ENCODE data around the gene OSCAR.

The OSCAR gene, protein sequence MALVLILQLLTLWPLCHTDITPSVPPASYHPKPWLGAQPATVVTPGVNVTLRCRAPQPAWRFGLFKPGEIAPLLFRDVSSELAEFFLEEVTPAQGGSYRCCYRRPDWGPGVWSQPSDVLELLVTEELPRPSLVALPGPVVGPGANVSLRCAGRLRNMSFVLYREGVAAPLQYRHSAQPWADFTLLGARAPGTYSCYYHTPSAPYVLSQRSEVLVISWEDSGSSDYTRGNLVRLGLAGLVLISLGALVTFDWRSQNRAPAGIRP

DNA sequence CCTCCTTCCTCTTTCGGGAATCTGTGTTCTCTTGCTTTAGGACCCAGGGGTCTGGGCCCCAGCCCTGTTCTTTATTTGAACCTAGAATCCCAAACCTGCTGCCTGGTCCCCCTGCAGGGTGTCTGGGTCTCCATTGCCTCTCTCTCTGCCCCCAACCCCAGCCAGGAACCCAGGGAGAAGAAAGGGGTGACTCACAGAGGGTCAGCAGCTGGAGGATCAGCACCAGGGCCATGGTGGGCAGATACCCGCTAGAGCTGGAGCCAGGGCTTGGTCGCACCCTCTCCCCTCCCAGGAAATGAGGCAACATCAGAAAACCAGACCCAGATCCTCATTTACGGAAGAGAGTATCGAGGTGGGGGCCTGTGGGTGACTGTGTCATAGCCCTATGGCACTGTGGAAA, at the start of gene OSCAR:
TSS of gene OSCAR (minus strand) at position 243 of the 400 bp plus-strand sequence. CDS start at position 232, 11 bp downstream.
- DNase-seq (ENCODE audit: low read depth), result no peak

- DNase-seq (ENCODE audit: low read depth), result no peak
Measured at GRCh38 chr19:54149021-54149812, 48.6 kb upstream of the OSCAR start.

DNA sequence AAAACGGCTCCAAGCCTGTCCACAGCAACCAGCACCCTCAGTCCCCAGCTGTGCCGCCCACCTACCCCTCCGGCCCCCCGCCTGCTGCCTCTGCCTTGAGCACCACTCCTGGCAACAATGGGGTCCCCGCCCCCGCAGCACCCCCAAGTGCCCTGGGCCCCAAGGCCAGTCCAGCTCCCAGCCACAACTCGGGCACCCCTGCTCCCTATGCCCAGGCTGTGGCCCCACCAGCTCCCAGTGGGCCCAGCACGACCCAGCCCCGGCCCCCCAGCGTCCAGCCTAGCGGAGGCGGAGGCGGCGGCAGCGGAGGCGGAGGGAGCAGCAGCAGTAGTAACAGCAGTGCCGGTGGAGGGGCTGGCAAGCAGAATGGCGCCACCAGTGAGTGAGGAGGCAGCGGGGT, 47.6 kb upstream of the OSCAR start:
- no peak for DNase-seq (ENCODE audit: low read depth)

- no peak for DNase-seq (ENCODE audit: low read depth)
Measured at GRCh38 chr19:54147676-54148075, 47.1 kb upstream of the OSCAR start.

DNA sequence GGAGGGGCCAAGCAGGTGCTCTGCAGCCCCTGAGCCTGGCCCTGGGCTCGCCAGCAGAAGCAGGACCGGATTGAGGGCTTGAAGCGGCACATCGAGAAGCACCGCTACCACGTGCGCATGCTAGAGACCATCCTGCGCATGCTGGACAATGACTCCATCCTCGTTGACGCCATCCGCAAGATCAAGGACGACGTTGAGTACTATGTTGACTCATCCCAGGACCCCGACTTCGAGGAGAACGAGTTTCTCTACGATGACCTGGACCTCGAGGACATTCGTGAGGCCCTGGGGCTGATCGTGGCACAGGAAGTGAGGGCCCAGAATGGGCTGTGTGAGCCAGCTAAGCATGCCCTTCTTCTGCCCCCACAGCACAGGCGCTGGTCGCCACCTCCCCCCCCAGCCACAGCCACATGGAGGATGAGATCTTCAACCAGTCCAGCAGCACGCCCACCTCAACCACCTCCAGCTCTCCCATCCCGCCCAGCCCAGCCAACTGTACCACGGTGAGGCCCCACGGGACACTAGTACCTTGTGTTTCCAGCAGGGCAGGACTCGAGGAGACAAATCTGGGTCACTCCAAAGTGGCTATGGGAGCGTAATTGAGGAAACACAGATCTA, 45.0 kb upstream of the OSCAR start:
- DNase-seq (ENCODE audit: low read depth), result no peak

- DNase-seq (ENCODE audit: low read depth), result no peak
Measured at GRCh38 chr19:54142166-54142780, 41.7 kb upstream of the OSCAR start.

DNA sequence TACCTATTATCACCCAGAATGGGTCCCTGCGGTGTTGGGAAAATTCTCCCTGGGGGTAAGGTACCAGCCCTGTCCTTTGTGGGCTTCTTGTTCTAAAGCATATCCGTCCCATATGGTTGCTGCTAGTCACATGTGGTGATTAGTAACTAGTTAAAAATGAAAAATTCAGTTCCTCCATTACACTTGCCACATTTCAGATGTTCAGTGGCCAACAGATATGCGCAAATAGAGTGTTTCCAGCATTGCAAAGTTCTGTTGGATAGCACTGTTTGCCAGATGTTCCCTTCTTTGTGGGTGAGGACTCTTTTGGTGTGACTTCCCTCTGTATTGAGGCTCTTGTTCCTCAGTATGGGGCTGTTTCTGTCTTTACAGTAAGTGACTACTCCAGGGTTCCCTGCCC, 40.8 kb upstream of the OSCAR start:
- no peak for DNase-seq (ENCODE audit: low read depth)

DNA sequence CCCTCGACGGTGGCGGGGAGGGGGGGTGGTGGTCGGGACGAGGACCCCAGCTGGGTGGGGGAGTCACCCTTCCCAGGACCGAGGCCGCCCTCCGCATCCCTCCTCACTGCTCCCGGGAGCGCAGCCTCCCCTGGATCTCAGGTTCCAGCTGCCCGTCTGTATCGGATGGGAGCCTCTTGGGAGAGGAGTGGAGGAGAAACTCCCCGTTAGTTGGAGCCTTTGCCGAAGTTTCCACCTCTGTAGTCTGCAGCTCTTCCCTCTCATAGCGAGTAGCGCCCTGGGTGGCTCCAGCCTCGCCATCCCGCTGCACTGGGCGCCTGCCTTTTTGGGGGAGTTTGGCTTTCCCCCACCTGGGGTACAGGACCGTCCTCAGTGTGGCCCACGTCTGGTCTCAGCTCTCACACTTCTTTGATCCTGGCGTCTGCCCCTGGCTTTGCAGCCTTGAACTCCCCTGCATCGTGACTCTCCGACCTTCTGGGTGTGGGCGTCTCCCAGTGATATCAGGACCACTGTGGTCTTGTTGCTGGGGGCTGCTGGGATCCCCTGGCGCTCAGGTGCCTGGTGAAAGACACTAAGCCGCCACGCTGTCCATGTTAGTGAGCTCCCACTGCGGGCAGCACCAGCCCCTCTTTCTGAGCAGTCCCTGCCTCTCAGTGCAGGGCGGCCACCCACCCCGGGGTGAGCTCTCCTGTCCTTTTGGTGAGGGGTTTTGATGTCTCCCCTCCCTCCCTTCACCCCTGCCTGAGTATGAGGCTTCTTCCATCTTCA, 38.1 kb upstream of the OSCAR start:
- no peak for DNase-seq (ENCODE audit: low read depth)

DNA sequence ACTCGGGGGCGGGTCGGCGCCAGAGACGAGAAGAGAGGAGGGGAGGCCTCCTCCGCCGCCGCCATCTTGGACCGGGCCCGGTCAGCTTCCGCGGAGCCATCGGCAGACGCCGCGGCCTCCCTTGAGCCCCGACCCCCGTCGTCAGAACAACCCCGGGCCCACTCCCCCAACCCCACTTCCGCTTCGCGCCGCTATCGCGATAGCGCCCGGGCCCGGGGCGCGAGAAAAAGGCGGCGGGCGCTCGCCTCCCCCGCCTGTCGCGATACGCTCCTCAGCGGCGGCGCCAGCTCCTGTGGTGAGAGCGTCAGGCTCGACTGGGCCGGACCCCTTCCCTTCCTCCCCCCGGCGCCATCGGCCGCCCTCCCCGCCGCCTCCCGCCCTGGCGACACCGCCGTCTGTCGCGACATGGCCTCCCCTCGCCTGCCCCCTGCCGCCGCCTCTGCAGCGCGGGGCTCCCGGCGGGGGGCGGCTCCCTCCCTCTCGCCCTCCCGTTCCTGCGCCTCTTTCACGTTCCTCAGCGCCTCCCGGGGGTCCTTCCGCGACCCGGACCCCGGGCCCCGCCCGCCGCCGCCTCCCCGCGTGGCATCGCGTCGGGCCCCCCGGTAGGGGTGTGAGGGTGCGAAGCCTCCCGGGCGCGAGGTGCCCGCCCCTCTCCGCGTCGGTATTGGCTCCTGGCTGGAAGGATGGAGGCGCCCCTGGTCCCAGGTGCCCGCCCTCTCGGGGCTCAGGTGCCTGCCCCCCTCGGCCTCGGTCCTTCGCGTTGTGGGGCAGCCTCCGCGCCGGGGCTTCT, 37.3 kb upstream of the OSCAR start, which contains the start of gene CNOT3:
TSS of gene CNOT3 (plus strand) at position 64 of the 790 bp plus-strand sequence. CDS start 5,217 bp downstream, outside the sequence.
- DNase-seq (ENCODE audit: low read depth), result no peak

GRCh38 chr19:54136864-54137698, 36.5 kb upstream of the OSCAR start:
- peak; percentile 100 for DNase-seq (ENCODE audit: low read depth)

DNA sequence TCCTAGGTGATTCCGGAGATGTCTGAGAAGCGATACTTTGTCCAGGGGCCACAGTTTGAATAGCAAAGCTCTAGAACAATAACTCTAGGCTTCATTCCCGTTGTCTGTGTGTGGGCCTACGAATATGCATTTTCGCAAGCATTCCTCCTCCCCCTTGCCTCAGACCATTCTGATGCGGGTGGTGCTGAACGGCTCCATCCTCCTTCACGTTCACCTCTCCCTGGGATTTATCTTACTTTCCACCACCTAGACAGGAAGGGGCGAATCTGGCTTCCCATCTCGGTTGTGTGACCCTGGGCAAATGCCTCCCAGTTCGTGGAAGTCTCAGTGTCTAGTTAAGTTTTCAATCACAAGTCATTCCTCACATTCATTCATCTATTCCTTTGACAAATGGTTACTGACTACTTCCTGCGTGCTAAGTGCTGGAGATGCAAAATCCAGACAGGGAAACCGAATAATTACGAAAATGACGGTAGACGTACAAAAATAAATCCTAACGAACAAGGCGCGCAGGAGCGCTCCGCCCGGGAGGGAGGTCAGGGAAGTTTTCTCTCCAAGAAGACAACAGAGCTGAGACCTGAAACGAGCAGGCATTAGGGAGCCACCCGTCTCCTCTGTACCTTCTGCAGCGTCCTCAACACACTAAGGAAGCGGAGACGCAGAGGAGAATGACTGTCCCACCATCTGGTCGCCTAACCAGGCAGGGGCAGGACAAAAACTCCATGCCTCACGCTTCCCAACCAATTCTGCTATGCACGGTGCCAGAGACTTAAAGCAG, 35.7 kb upstream of the OSCAR start:
- peak; percentile 22 for DNase-seq (ENCODE audit: low read depth)

DNA sequence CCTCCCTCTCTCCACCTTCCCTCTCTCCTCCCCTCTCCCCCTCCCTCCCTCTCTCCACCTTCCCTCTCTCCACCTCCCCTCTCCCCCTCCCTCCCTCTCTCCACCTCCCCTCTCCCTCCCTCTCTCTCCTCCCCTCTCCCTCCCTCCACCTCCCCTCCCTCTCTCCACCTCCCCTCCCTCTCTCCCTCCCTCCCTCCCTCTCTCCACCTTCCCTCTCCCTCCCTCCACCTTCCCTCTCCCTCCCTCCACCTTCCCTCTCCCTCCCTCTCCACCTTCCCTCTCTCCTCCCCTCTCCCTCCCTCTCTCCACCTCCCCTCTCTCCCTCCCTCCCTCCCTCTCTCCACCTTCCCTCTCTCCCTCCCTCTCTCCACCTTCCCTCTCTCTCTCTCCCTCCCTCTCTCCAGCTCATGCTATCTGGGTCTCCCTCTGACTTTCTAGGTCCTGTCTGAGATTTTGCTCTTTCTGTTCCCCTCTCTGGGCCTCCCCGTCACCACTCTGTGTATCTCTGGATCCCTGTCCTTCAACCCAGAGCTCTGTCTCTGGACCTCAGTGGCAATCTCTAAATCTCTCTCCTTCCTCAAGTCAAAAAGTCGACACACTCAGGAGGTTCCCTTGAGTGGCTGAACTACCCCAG, 33.5 kb upstream of the OSCAR start:
- DNase-seq (ENCODE audit: low read depth), result peak; percentile 47

DNA sequence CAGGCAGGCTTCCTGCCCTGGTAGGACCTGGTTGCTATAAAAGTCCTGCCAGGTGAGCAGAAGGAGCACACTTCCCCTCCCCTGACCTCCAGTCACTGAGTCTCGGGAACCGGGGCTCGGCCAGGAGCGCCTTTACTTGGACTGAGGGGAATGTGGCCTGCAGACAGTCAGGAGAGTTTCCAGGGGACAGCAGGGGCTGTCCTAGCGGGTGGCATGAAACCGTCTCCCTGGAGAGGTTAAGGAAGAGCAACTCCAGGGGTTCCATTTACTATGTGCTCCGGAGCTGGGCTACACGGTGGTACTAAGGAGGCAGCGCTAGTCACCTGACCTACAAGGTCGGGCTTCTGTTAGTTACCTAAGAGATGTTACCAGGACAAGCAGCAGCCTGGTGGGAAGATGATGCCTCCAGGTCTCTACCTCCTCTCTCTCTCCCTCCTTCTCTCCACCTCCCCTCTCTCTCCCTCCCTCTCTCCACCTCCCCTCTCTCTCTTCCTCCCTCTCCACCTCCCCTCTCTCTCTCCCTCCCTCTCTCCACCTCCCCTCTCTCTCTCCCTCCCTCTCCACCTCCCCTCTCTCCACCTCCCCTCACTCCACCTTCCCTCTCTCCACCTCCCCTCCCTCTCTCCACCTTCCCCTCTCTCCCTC, 32.8 kb upstream of the OSCAR start:
- DNase-seq (ENCODE audit: low read depth), result peak; percentile 77

DNA sequence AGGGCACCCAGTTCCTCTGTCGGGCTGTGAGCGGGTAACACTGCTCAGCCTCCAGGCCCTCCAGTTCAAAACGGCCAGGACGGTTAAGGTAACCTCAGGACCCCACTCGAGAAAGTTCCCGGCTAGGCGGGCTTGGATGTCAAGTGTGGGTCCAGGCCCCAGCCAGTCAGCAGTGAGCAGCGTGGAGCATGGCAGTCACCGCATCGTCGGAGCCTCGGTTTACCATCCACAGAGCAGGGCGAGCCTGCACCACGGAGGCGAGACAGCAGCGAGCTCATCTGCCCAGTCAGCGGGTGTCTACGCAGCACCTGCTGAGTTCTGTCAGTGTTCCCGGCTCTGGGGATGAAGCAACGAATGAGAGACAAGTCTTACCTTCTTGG, 29.0 kb upstream of the OSCAR start:
- DNase-seq (ENCODE audit: low read depth), result no peak

DNA sequence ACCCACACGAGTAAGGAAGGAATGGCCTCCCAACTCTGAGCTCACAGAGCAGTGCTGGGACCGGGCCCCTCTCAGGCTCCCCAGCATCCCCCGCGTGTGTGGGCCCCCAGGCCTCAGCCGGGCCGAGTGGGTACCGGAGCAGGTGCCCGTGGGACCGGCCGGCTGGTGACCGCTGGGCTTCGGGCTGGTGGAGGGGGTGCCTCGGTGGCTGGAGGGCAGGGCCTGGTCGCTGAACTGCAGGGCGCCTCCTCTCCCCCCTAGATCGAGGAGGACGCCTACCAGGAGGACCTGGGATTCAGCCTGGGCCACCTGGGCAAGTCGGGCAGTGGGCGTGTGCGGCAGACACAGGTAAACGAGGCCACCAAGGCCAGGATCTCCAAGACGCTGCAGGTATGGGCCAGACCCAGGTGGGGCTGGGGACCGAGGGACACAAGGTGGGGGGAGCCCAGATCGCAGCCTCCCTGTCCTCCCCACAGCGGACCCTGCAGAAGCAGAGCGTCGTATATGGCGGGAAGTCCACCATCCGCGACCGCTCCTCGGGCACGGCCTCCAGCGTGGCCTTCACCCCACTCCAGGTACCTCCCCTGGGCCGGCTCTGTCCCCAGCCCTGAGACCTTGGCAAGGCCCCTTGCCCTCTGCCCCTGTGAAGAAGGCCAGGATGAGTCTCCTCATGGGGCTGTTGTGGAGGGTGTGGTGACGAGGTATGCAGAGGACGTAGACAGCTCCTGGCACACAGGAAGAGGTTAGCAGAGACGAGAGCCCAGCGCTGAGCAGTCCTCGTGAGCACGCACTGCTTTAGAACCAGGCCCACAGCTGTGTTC, 28.4 kb upstream of the OSCAR start:
- no peak for DNase-seq (ENCODE audit: low read depth)

GRCh38 chr19:54128441-54128725, 27.8 kb upstream of the OSCAR start:
- no peak for DNase-seq (ENCODE audit: low read depth)

GRCh38 chr19:54127688-54128440, 27.3 kb upstream of the OSCAR start:
- no peak for DNase-seq (ENCODE audit: low read depth)

Measured in amniotic epithelial cell (primary cell).